Effector memory CD8-positive, alpha-beta T cell (primary cell): Measurements from ENCODE around the gene SSH2.
"Not testable (repeated sequence)": the region's sequence is repeated elsewhere in the genome, so short reads cannot be mapped to it uniquely, and the experiment has no call there.

ENCODE experiments used
- ATAC-seq: fragments of 150-1000 bp; cut with Tn5 transposase; replicated peaks from 2 replicates; pipeline ENCODE4 v1.10.0; 2021; ENCODE audit warnings: mild to moderate bottlenecking, moderate library complexity
- DNase-seq, 3 experiments: peaks; one replicate each; pipeline ENCODE4 v3.0.0; 2021
- H3K27ac Mint-ChIP-seq, 2 donors: one replicate each; pipeline ENCODE4 v1.8.0; 2022; ENCODE audit warnings: mild to moderate bottlenecking in 2 of 2, mixed read lengths in 2 of 2, moderate library complexity in 2 of 2
- H3K27me3 Mint-ChIP-seq, 2 donors: one replicate each; pipeline ENCODE4 v1.8.0; 2022; ENCODE audit warnings: mixed read lengths in 2 of 2
- H3K36me3 Mint-ChIP-seq: one replicate; pipeline ENCODE4 v1.8.0; 2022; ENCODE audit warnings: mild to moderate bottlenecking, moderate library complexity, mixed read lengths; ENCODE audit not compliant: insufficient read depth
- H3K4me1 Mint-ChIP-seq, 2 donors: one replicate each; pipeline ENCODE4 v1.8.0; 2022; ENCODE audit warnings: low read depth in 2 of 2, mixed read lengths in 2 of 2
- H3K4me3 Mint-ChIP-seq, 2 donors: one replicate each; pipeline ENCODE4 v1.8.0; 2022; ENCODE audit warnings: mild to moderate bottlenecking in 2 of 2, mixed read lengths in 2 of 2, moderate library complexity in 2 of 2
- H3K9me3 Mint-ChIP-seq, 2 donors: one replicate each; pipeline ENCODE4 v1.8.0; 2022; ENCODE audit warnings: mixed read lengths in 2 of 2

The SSH2 gene

GRCh38 chr17:29789196-29790170, 140.5 kb downstream of the SSH2 start:
- Mint-ChIP-seq H3K36me3 (peaks cover 7% of the 10 kb centered on the region), H3K4me1 (no peaks in the 10 kb centered on the region), H3K4me3 (no peak overlapping the region), H3K9me3 (no peaks in the 10 kb centered on the region), H3K27me3 (no peaks in the 10 kb centered on the region), H3K27ac (peak overlapping the region in 1 of 2 donors; percentile 10)
- no peak for ATAC-seq
- DNase-seq = no peak

- H3K9me3 Mint-ChIP-seq = no peaks in the 10 kb centered on the region
- DNase-seq (no peak), ATAC-seq (no peak)
- peaks cover 7% of the 10 kb centered on the region for H3K36me3 Mint-ChIP-seq
- H3K27me3 Mint-ChIP-seq = no peaks in the 10 kb centered on the region
- peak overlapping the region in 1 of 2 donors; percentile 80 for H3K27ac Mint-ChIP-seq
- H3K4me3 Mint-ChIP-seq = no peak overlapping the region
- no peaks in the 10 kb centered on the region for H3K4me1 Mint-ChIP-seq
Observed at GRCh38 chr17:29787995-29788394, 142.0 kb downstream of the SSH2 start.

GRCh38 chr17:29782917-29783316, 147.1 kb downstream of the SSH2 start:
- H3K27ac Mint-ChIP-seq = no peak overlapping the region
- no peaks in the 10 kb centered on the region for H3K36me3 Mint-ChIP-seq
- H3K4me1 Mint-ChIP-seq = peaks cover 4 to 8% of the 10 kb centered on the region in 2 donors
- H3K4me3 Mint-ChIP-seq = no peak overlapping the region
- no peak for DNase-seq
- ATAC-seq = no peak
- H3K9me3 Mint-ChIP-seq = no peaks in the 10 kb centered on the region
- H3K27me3 Mint-ChIP-seq = no peaks in the 10 kb centered on the region

GRCh38 chr17:29779812-29780190, 150.2 kb downstream of the SSH2 start:
- DNase-seq, H3K27me3 Mint-ChIP-seq, H3K4me1 Mint-ChIP-seq, H3K9me3 Mint-ChIP-seq, H3K27ac Mint-ChIP-seq, H3K4me3 Mint-ChIP-seq, H3K36me3 Mint-ChIP-seq, ATAC-seq: not testable (repeated sequence)

- H3K27me3 Mint-ChIP-seq = no peaks in the 10 kb centered on the region
- H3K27ac Mint-ChIP-seq = no peak overlapping the region
- ATAC-seq = peak; percentile 99
- H3K9me3 Mint-ChIP-seq = no peaks in the 10 kb centered on the region
- DNase-seq = peak; percentile 77 to 86 (median 78)
- H3K4me3 Mint-ChIP-seq = no peak overlapping the region
- H3K36me3 Mint-ChIP-seq = no peaks in the 10 kb centered on the region
- H3K4me1 Mint-ChIP-seq = peaks cover 4 to 8% of the 10 kb centered on the region in 2 donors
Observed at GRCh38 chr17:29778956-29779811, 150.8 kb downstream of the SSH2 start.

GRCh38 chr17:29777663-29778062, 152.4 kb downstream of the SSH2 start:
- no peak for ATAC-seq
- H3K4me3 Mint-ChIP-seq = no peak overlapping the region

GRCh38 chr17:29776026-29776425, 154.0 kb downstream of the SSH2 start:
- Mint-ChIP-seq H3K27me3 (no peaks in the 10 kb centered on the region), H3K36me3 (no peaks in the 10 kb centered on the region), H3K9me3 (no peaks in the 10 kb centered on the region), H3K27ac (no peak overlapping the region), H3K4me3 (no peak overlapping the region), H3K4me1 (peaks cover 5 to 8% of the 10 kb centered on the region in 2 donors)
- ATAC-seq = no peak
- DNase-seq = no peak

More at GRCh38 chr17:29777663-29778062, 152.4 kb downstream of the SSH2 start:
- H3K27me3 Mint-ChIP-seq = no peaks in the 10 kb centered on the region
- no peaks in the 10 kb centered on the region for H3K9me3 Mint-ChIP-seq
- DNase-seq = no peak
- no peaks in the 10 kb centered on the region for H3K36me3 Mint-ChIP-seq
- H3K27ac Mint-ChIP-seq = peak overlapping the region in 1 of 2 donors; percentile 41
- H3K4me1 Mint-ChIP-seq = peaks cover 4 to 8% of the 10 kb centered on the region in 2 donors

- no peak overlapping the region for H3K27ac Mint-ChIP-seq
Observed at GRCh38 chr17:29772981-29773380, 157.0 kb downstream of the SSH2 start.

GRCh38 chr17:29771546-29771945, 158.5 kb downstream of the SSH2 start:
- Mint-ChIP-seq H3K4me3 (no peak overlapping the region), H3K27ac (no peak overlapping the region), H3K4me1 (peaks cover 0 to 2% of the 10 kb centered on the region in 2 donors), H3K9me3 (no peaks in the 10 kb centered on the region), H3K27me3 (no peaks in the 10 kb centered on the region), H3K36me3 (no peaks in the 10 kb centered on the region)
- ATAC-seq = no peak
- no peak for DNase-seq

More at GRCh38 chr17:29772981-29773380, 157.0 kb downstream of the SSH2 start:
- DNase-seq (no peak), ATAC-seq (no peak)
- no peaks in the 10 kb centered on the region for H3K36me3 Mint-ChIP-seq
- H3K4me1 Mint-ChIP-seq = peaks cover 0 to 2% of the 10 kb centered on the region in 2 donors
- H3K9me3 Mint-ChIP-seq = no peaks in the 10 kb centered on the region
- H3K27me3 Mint-ChIP-seq = no peaks in the 10 kb centered on the region
- no peak overlapping the region for H3K4me3 Mint-ChIP-seq

GRCh38 chr17:29769225-29769624, 160.8 kb downstream of the SSH2 start:
- ATAC-seq = no peak
- H3K27me3 Mint-ChIP-seq = no peaks in the 10 kb centered on the region
- peaks cover 0 to 2% of the 10 kb centered on the region in 2 donors for H3K4me1 Mint-ChIP-seq
- no peak overlapping the region for H3K4me3 Mint-ChIP-seq
- no peak for DNase-seq
- no peaks in the 10 kb centered on the region for H3K36me3 Mint-ChIP-seq
- no peaks in the 10 kb centered on the region for H3K9me3 Mint-ChIP-seq
- H3K27ac Mint-ChIP-seq = no peak overlapping the region

GRCh38 chr17:29766796-29767327, 163.2 kb downstream of the SSH2 start:
- Mint-ChIP-seq H3K36me3 (peaks cover 2% of the 10 kb centered on the region), H3K9me3 (no peaks in the 10 kb centered on the region), H3K4me3 (no peak overlapping the region), H3K4me1 (peaks cover 0 to 2% of the 10 kb centered on the region in 2 donors), H3K27ac (peak overlapping the region in 1 of 2 donors; percentile 41), H3K27me3 (no peaks in the 10 kb centered on the region)
- DNase-seq (no peak), ATAC-seq (no peak)

- H3K4me1 Mint-ChIP-seq = peaks cover 4 to 13% of the 10 kb centered on the region in 2 donors
- no peak overlapping the region for H3K4me3 Mint-ChIP-seq
- no peak overlapping the region for H3K27ac Mint-ChIP-seq
- peaks cover 17% of the 10 kb centered on the region for H3K36me3 Mint-ChIP-seq
- H3K27me3 Mint-ChIP-seq = no peaks in the 10 kb centered on the region
- DNase-seq = no peak
- no peak for ATAC-seq
- H3K9me3 Mint-ChIP-seq = no peaks in the 10 kb centered on the region
Observed at GRCh38 chr17:29764748-29765147, 165.3 kb downstream of the SSH2 start.

- ATAC-seq = no peak
- Mint-ChIP-seq H3K4me3 (no peak overlapping the region), H3K36me3 (peaks cover 17% of the 10 kb centered on the region), H3K9me3 (no peaks in the 10 kb centered on the region), H3K27me3 (no peaks in the 10 kb centered on the region), H3K4me1 (peaks cover 9 to 18% of the 10 kb centered on the region in 2 donors), H3K27ac (no peak overlapping the region)
- DNase-seq = no peak
Observed at GRCh38 chr17:29764217-29764616, 165.8 kb downstream of the SSH2 start.
